Adrenal gland (tissue), 5 donors: ENCODE measurements around the gene ASTE1.

Source experiments
- POLR2A ChIP-seq, 2 donors: fragments of 450-650 bp; IDR thresholded peaks; one replicate each; pipeline ENCODE4 v1.6.1; 2017; ENCODE audit warnings: antibody characterized with exemption in 2 of 2, mild to moderate bottlenecking in 2 of 2, moderate library complexity in 1 of 2
- TF ChIP-seq, protein P1 (sequence below), 6 experiments: fragments of 450-650 bp in 4 of 6; fragments of 200-600 bp in 2 of 6; sonication (generic) in 1 of 6; IDR thresholded peaks; 1 replicate in 5 of 6; 2 replicates in 1 of 6; pipeline versions ENCODE4 v1.5.1 to v1.8.0; 2016 to 2021; ENCODE audit warnings: antibody characterized with exemption in 6 of 6, mild to moderate bottlenecking in 2 of 6, moderate library complexity in 1 of 6
- donor health status: DM: no; HTN: no; CAD: no.

DNA sequence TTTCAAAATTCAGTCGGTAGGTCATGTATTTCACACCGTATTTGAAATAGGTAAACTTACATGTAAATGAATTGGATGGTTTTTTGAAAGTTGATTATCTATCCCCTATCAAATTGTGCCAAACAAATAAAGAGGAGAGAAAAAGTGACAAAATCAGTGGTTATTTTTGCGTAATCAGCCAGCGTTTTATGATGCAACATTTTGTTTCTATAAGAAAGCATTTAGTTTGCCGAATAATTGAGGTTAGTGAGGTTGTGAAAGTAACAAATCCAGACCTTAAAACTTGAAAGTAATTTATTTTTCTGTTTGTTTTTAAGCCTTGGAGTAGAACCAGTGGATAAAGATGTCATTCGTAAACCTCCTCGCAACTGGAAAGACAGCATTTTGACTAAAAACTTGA, 29.3 kb downstream of the ASTE1 start:
- TF ChIP-seq, protein P1, sequence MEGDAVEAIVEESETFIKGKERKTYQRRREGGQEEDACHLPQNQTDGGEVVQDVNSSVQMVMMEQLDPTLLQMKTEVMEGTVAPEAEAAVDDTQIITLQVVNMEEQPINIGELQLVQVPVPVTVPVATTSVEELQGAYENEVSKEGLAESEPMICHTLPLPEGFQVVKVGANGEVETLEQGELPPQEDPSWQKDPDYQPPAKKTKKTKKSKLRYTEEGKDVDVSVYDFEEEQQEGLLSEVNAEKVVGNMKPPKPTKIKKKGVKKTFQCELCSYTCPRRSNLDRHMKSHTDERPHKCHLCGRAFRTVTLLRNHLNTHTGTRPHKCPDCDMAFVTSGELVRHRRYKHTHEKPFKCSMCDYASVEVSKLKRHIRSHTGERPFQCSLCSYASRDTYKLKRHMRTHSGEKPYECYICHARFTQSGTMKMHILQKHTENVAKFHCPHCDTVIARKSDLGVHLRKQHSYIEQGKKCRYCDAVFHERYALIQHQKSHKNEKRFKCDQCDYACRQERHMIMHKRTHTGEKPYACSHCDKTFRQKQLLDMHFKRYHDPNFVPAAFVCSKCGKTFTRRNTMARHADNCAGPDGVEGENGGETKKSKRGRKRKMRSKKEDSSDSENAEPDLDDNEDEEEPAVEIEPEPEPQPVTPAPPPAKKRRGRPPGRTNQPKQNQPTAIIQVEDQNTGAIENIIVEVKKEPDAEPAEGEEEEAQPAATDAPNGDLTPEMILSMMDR (IDR thresholded peaks at IDR 0.05), result no peak
- TF ChIP-seq POLR2A (IDR thresholded peaks at IDR 0.05), result no peak
